GM12878 (cell line): ENCODE results near the gene APC2. TPM values are rescaled to one million over a fixed set of nuclear protein-coding genes. Genes with fewer than 3 reads are reported as not detected.

ENCODE experiments used
- CHD2 ChIP-seq: IDR thresholded peaks from 2 replicates; pipeline ENCODE4 v1.6.1; 2011; ENCODE audit warnings: low read depth, low read length, improper control_type of control experiment, borderline replicate concordance
- CUX1 ChIP-seq: IDR thresholded peaks from 2 replicates; pipeline ENCODE4 v1.6.1; 2012; ENCODE audit warnings: improper control_type of control experiment, low read depth, low read length; ENCODE audit not compliant: insufficient replicate concordance
- E4F1 ChIP-seq: fragments of 450-650 bp; IDR thresholded peaks from 2 replicates; pipeline ENCODE4 v1.6.1; 2018; ENCODE audit warnings: borderline replicate concordance, mild to moderate bottlenecking; ENCODE audit not compliant: partially characterized antibody
- EGR1 ChIP-seq, 2 experiments: IDR thresholded peaks; 1 replicate in 1 of 2; 2 replicates in 1 of 2; pipeline ENCODE4 v1.6.1; 2011 to 2012; ENCODE audit warnings: low read depth in 2 of 2, low read length in 2 of 2, borderline replicate concordance in 1 of 2, mild to moderate bottlenecking in 1 of 2, moderate library complexity in 1 of 2
- GATAD2B ChIP-seq: fragments of 450-650 bp; conservative IDR thresholded peaks from 2 replicates; pipeline ENCODE4 v1.6.1; 2017; ENCODE audit warnings: low read depth, mild to moderate bottlenecking, moderate library complexity
- HDGF ChIP-seq: fragments of 450-650 bp; IDR thresholded peaks from 2 replicates; pipeline ENCODE4 v1.6.1; 2016; ENCODE audit warnings: antibody characterized with exemption
- IRF4 ChIP-seq: IDR thresholded peaks from 2 replicates; pipeline ENCODE4 v1.6.1; 2011; ENCODE audit warnings: low read depth, low read length
- MTA2 ChIP-seq: fragments of 450-650 bp; IDR thresholded peaks from 2 replicates; pipeline ENCODE4 v1.6.1; 2016; ENCODE audit warnings: low read depth, mild to moderate bottlenecking, moderate library complexity
- MYB ChIP-seq: fragments of 150-350 bp; IDR thresholded peaks from 2 replicates; pipeline ENCODE4 v1.6.1; 2014; ENCODE audit warnings: mild to moderate bottlenecking, low read depth, low read length, borderline replicate concordance
- NFYB ChIP-seq: IDR thresholded peaks from 2 replicates; pipeline ENCODE4 v1.6.1; 2011; ENCODE audit warnings: low read depth, mild to moderate bottlenecking, low read length, improper control_type of control experiment, moderate library complexity; ENCODE audit not compliant: insufficient read depth
- PAX5 ChIP-seq: IDR thresholded peaks from 2 replicates; pipeline ENCODE4 v1.6.1; 2011; ENCODE audit warnings: low read depth, low read length, borderline replicate concordance
- POLR2A ChIP-seq: IDR thresholded peaks from 2 replicates; pipeline ENCODE4 v1.6.1; 2011; ENCODE audit warnings: low read depth, mild to moderate bottlenecking, low read length
- RAD21 ChIP-seq: IDR thresholded peaks from 2 replicates; pipeline ENCODE4 v1.6.1; 2011; ENCODE audit warnings: mild to moderate bottlenecking, low read depth, low read length, moderate library complexity; ENCODE audit not compliant: insufficient read depth
- RELB ChIP-seq: fragments of 450-650 bp; IDR thresholded peaks from 2 replicates; pipeline ENCODE4 v1.6.1; 2017; ENCODE audit warnings: low read depth, mild to moderate bottlenecking, moderate library complexity
- REST ChIP-seq: IDR thresholded peaks from 2 replicates; pipeline ENCODE4 v1.6.1; 2012; ENCODE audit warnings: mild to moderate bottlenecking, low read depth, low read length
- YBX1 ChIP-seq: fragments of 450-650 bp; IDR thresholded peaks from 2 replicates; pipeline ENCODE4 v1.6.1; 2016; ENCODE audit warnings: antibody characterized with exemption
- polyA plus RNA-seq, 11 experiments: library from polyadenylated mRNA; depleted of rRNA in 4 of 11; unstranded in 6 of 11; stranded (reverse) in 5 of 11; fragments of >200 nt; fragmentation: Nextera tagmentation in 4 of 11; fragmentation: Illumina TruSeq in 1 of 11; extraction: Ambion mirVana in 4 of 11; extraction: Trizol in 1 of 11; gene quantifications; 1 replicate in 1 of 11; 2 replicates in 10 of 11; pipeline versions ENCODE4 v1.2.1 to v1.2.3, GENCODE V29; 2011 to 2016; ENCODE audit warnings: inconsistent platforms in 2 of 11, missing spikeins in 2 of 11, low read depth in 1 of 11
- total RNA-seq, 4 experiments: library from RNA; depleted of rRNA in 3 of 4; stranded (reverse); fragments of >200 nt in 3 of 4; fragmentation: Illumina TruSeq in 1 of 4; extraction: Trizol in 1 of 4; gene quantifications; 2 replicates each; pipeline versions ENCODE4 v1.2.1 to v1.2.3, GENCODE V29; 2013 to 2021

The APC2 gene
- total and polyA plus RNA-seq, 10 of the 15 experiments (the other 5 are each of a cell fraction or from before 2014, with no cell fraction given): under 0.01 to 0.73 (median 0.04) TPM; not detected in 5

- TF ChIP-seq RELB (peak; percentile 50; the same call in 1 of the 2 replicates), E4F1 (no peak), REST (no peak), IRF4 (no peak), RAD21 (peak; percentile 25; the same call in 1 of the 2 replicates), MTA2 (peak; percentile 42; the same call in 1 of the 2 replicates), YBX1 (no peak), GATAD2B (peak; percentile 80), CHD2 (no peak; the same call in none of the 2 replicates), POLR2A (peak; percentile 66), EGR1 (IDR thresholded peaks at IDR 0.05; ENCODE audit: borderline replicate concordance in 1 of 2, low read depth in 2 of 2, low read length in 2 of 2) (peak; percentile 72 to 94; a peak in 1 of 3 replicates), MYB (0 out of 2 replicates have a peak, but pooled peaks have one; percentile 63), CUX1 (no peak), NFYB (peak; percentile 46; the same call in 1 of the 2 replicates), HDGF (no peak), PAX5 (no peak)
These were observed 43.0 kb upstream of the APC2 start (continued) for GRCh38 chr19:1406774-1407527.
